Activated T-helper 2 cell treated with anti-CD3 and anti-CD28 coated beads, Interferon-gamma antibody, Interleukin-2, Interleukin-4, amounts not matched to agents 10 μg/mL and 5 μg/mL and 100 μg/mL, durations not matched to agents 14 hours and 24 hours and 36 hours (primary cell): ENCODE results near the gene CENPA. TPM values are rescaled to one million over a fixed set of nuclear protein-coding genes. Genes with fewer than 3 reads are reported as not detected.

ENCODE experiments used
- total RNA-seq: library from RNA; stranded (reverse); gene quantifications from 2 replicates; pipeline ENCODE4 v1.2.3, GENCODE V29; 2022

The CENPA gene
- total RNA-seq, 1 donor from 2014 or later = 27.3 TPM

Other genes starting within 250 kb of the CENPA start
- not detected in 2 replicates for gene CIB4, start 144.7 kb upstream of the CENPA start, total RNA-seq
- gene KCNK3, start 93.3 kb upstream of the CENPA start, total RNA-seq = not detected in 2 replicates
- gene SLC35F6, start 21.8 kb upstream of the CENPA start, total RNA-seq = 11.1 and 11.8 TPM in 2 replicates
- gene DPYSL5, start 62.1 kb downstream of the CENPA start, total RNA-seq = 0.05 TPM in 1 of 2 replicates, not detected in the other
- gene MAPRE3, start 184.6 kb downstream of the CENPA start, total RNA-seq = 1.8 and 2.2 TPM in 2 replicates
- gene TMEM214, start 246.9 kb downstream of the CENPA start, total RNA-seq = 96.3 and 102 TPM in 2 replicates